ENCODE data around the gene BUD13.
A peak's percentile ranks its signal among the peaks of the same experiment; 100 is the strongest.
"Not testable (repeated sequence)": the region's sequence is repeated elsewhere in the genome, so short reads cannot be mapped to it uniquely, and the experiment has no call there.

The BUD13 gene
- long read RNA-seq, donor 1, transcript BUD13-201 (10 exons, 2,196 nt): major isoform, 12 of 21 reads
- long read RNA-seq, donor 1, partial matches to known transcripts: 9 of 21 reads
- long read RNA-seq, donor 1, other reads (novel, unspliced or antisense): 0 of 21 reads
- long read RNA-seq, donor 2, transcript BUD13-201 (10 exons, 2,196 nt): major isoform, 6 of 11 reads
- long read RNA-seq, donor 2, partial matches to known transcripts: 5 of 11 reads
- long read RNA-seq, donor 2, other reads (novel, unspliced or antisense): 0 of 11 reads
- long read RNA-seq, donor 3, partial matches to known transcripts: 0 of 2 reads
- long read RNA-seq, donor 3, other reads (novel, unspliced or antisense): 0 of 2 reads
- long read RNA-seq, donor 4, partial matches to known transcripts: 15 of 16 reads
- long read RNA-seq, donor 4, other reads (novel, unspliced or antisense): 0 of 16 reads
- long read RNA-seq, donor 5, transcript BUD13-201 (10 exons, 2,196 nt): major isoform, 5 of 15 reads
- long read RNA-seq, donor 5, partial matches to known transcripts: 10 of 15 reads
- long read RNA-seq, donor 5, other reads (novel, unspliced or antisense): 0 of 15 reads
- long read RNA-seq, donor 6, partial matches to known transcripts: 15 of 16 reads
- long read RNA-seq, donor 6, other reads (novel, unspliced or antisense): 0 of 16 reads
- long read RNA-seq, donor 7, transcript BUD13-201 (10 exons, 2,196 nt): major isoform, 5 of 35 reads
- long read RNA-seq, donor 7, partial matches to known transcripts: 30 of 35 reads
- long read RNA-seq, donor 7, other reads (novel, unspliced or antisense): 0 of 35 reads
- long read RNA-seq, donor 8, transcript BUD13-201 (10 exons, 2,196 nt): major isoform, 8 of 14 reads
- long read RNA-seq, donor 8, partial matches to known transcripts: 6 of 14 reads
- long read RNA-seq, donor 8, other reads (novel, unspliced or antisense): 0 of 14 reads

GRCh38 chr11:116772443-116773202 lies at the start of gene BUD13:
TSS of gene BUD13 (minus strand) at chr11:116772987. CDS start at chr11:116772964, 23 bp downstream.
- DNase-seq: peak; percentile 98

- no peak for DNase-seq
Measured at GRCh38 chr11:116822575-116822974, 49.8 kb upstream of the BUD13 start.

GRCh38 chr11:116821050-116821918 lies 48.5 kb upstream of the BUD13 start:
- DNase-seq: no peak

- no peak for DNase-seq
Measured at GRCh38 chr11:116819049-116819448, 46.3 kb upstream of the BUD13 start.

GRCh38 chr11:116814502-116814901 lies 41.7 kb upstream of the BUD13 start:
- no peak for DNase-seq

GRCh38 chr11:116813781-116814471 lies 41.1 kb upstream of the BUD13 start:
- no peak for DNase-seq

GRCh38 chr11:116813170-116813569 lies 40.4 kb upstream of the BUD13 start:
- DNase-seq: no peak

- DNase-seq: no peak
Measured at GRCh38 chr11:116812109-116812508, 39.3 kb upstream of the BUD13 start.

- DNase-seq: no peak
Measured at GRCh38 chr11:116811194-116811593, 38.4 kb upstream of the BUD13 start.

- no peak for DNase-seq
Measured at GRCh38 chr11:116808262-116809175, 35.7 kb upstream of the BUD13 start.

GRCh38 chr11:116807601-116808261 lies 34.9 kb upstream of the BUD13 start:
- DNase-seq: no peak

- no peak for DNase-seq
Measured at GRCh38 chr11:116804001-116804400, 31.2 kb upstream of the BUD13 start.

GRCh38 chr11:116801662-116802061 lies 28.9 kb upstream of the BUD13 start:
- DNase-seq: not testable (repeated sequence)

GRCh38 chr11:116800610-116801009 lies 27.8 kb upstream of the BUD13 start:
- no peak for DNase-seq

GRCh38 chr11:116798368-116798767 lies 25.6 kb upstream of the BUD13 start:
- DNase-seq: no peak

- DNase-seq: no peak
Measured at GRCh38 chr11:116797816-116798215, 25.0 kb upstream of the BUD13 start.

GRCh38 chr11:116796548-116796947 lies 23.8 kb upstream of the BUD13 start:
- DNase-seq: no peak

GRCh38 chr11:116794851-116795250 lies 22.1 kb upstream of the BUD13 start:
- no peak for DNase-seq

GRCh38 chr11:116793772-116794097 lies 20.9 kb upstream of the BUD13 start:
- no peak for DNase-seq
